GM23248 (cell line): ENCODE data around the gene GFPT1.

Experiments
- EZH2 ChIP-seq: fragments of 200-600 bp; sonication (generic); IDR thresholded peaks from 2 replicates; pipeline ENCODE4 v1.6.1; 2018; ENCODE audit warnings: antibody characterized with exemption, mild to moderate bottlenecking; ENCODE audit not compliant: insufficient read depth, poor library complexity, severe bottlenecking
- EZH2phosphoT487 ChIP-seq: fragments of 200-600 bp; sonication (generic); IDR thresholded peaks from 2 replicates; pipeline ENCODE4 v1.6.1; 2018; ENCODE audit warnings: antibody characterized with exemption, moderate library complexity, mild to moderate bottlenecking, low read depth; ENCODE audit not compliant: insufficient read depth

- TF ChIP-seq EZH2 (no peak), EZH2phosphoT487 (no peak)
Measured at GRCh38 chr2:69298862-69299261, 88.2 kb downstream of the GFPT1 start.
